Stimulated activated CD8-positive, alpha-beta memory T cell treated with anti-CD3 and anti-CD28 coated beads, Interleukin-2, amount 100 ng/mL, for 48 hours (primary cell): Measurements from ENCODE around the gene HMBS.
"Not testable (repeated sequence)": the region's sequence is repeated elsewhere in the genome, so short reads cannot be mapped to it uniquely, and the experiment has no call there.

ENCODE experiments used
- DNase-seq, 2 donors: peaks; one replicate each; pipeline ENCODE4 v3.0.0-alpha.2; 2020; ENCODE audit warnings: low read depth in 2 of 2

Gene HMBS

DNA sequence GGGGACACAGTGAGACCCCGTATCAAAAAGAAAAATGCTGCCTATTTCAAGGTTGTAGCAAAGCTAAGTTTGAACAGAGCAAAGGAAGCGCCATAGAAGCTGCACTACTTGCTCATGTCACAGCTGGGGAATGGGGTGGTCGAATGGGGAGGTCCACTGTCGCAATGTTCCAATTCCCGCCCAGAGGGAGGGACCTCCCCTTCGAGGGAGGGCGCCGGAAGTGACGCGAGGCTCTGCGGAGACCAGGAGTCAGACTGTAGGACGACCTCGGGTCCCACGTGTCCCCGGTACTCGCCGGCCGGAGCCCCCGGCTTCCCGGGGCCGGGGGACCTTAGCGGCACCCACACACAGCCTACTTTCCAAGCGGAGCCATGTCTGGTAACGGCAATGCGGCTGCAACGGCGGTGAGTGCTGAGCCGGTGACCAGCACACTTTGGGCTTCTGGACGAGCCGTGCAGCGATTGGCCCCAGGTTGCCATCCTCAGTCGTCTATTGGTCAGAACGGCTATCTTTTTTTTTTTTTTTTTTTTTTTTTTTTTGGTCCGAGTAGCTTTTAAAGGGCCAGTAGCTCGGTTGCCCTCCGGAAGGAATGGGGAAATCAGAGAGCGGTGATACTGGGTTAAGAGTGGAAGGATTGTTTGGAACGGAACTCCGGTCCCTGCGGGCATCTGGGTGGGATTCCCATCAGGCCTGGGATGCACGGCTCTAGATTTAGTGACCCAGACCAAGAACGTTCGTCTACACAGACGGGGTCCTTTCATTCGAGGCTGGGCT is at the start of gene HMBS:
Gene HMBS (plus strand): TSS at position 219 of the 774 bp plus-strand sequence. CDS start 153 bp downstream, at position 372.
- DNase-seq: peak; percentile 86 to 88

DNA sequence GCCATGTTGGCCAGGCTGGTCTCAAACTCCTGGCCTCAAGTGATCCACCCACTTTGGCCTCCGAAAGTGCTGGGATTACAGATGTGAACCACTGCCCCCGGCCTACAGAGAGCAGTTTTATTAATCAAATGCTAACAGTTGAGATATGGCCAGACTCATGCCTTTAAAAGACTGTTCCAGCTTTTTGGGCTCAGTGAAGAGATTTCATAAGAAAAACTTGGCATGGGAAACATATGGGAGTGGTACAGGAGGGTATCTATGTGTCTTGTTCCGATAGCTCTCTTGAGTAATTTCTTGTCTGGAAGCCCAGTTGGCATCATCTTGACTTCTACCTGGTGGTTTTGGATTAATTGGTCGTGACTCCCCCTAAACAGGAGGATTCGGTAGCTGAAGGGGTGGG is 45.8 kb upstream of the HMBS start:
- DNase-seq: no peak

DNA sequence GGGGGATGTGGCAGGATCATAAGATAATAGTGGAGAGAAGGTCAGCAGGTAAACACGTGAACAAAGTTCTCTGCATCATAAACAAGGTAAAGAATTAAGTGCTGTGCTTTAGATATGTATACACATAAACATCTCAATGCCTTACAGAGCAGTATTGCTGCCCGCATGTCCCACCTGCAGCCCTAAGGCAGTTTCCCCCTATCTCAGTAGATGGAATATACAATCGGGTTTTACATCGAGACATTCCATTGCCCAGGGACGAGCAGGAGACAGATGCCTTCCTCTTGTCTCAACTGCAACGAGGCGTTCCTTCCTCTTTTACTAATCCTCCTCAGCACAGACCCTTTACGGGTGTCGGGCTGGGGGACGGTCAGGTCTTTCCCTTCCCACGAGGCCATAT is 45.2 kb upstream of the HMBS start:
- not testable (repeated sequence) for DNase-seq

- DNase-seq: no peak
Measured at GRCh38 chr11:119041821-119042514, 42.7 kb upstream of the HMBS start.

DNA sequence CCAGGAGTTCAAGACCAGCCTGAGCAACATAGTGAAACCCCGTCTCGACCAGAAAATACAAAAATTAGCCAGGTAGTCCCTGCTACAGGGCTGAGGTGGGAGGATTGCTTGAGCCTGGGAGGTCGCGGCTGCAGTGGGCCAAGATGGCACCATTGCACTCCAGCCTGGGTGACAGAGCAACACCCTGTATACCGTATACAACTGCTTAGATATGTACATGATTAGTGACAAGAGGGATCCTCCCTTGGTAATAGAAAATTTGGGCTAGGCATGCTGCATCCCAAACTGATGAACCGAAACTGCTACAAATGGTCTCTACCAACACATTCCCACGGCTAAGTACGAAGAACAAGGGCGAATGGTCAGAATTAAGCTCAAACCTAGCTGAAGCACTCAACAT is 41.8 kb upstream of the HMBS start:
- no peak for DNase-seq

- no peak for DNase-seq
Measured at GRCh38 chr11:119044708-119045107, 40.0 kb upstream of the HMBS start.

- DNase-seq: no peak
Measured at GRCh38 chr11:119046489-119046888, 38.2 kb upstream of the HMBS start.

- no peak for DNase-seq
Measured at GRCh38 chr11:119047205-119047604, 37.5 kb upstream of the HMBS start.

- no peak for DNase-seq
Measured at GRCh38 chr11:119048644-119049043, 36.0 kb upstream of the HMBS start.

DNA sequence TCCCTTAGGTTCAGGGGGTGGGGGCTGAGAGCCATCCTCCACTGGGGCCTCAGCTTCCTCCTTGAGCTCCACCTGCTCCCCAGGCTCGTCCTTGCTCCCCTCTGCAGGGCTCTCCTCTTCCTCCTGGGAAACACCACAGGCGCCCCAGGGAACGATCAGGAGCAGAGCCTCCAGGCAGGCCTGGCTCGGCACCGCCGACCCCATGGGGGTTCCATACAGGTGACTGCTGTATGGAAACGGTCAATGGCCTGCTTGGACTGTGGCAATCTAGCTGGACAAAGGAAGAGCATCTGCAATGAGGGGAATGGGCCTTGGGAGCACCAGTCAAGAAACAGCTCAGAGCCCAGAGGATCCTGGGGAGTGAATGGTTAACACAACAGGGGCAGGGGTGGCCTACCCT is 35.6 kb upstream of the HMBS start:
- no peak for DNase-seq

DNA sequence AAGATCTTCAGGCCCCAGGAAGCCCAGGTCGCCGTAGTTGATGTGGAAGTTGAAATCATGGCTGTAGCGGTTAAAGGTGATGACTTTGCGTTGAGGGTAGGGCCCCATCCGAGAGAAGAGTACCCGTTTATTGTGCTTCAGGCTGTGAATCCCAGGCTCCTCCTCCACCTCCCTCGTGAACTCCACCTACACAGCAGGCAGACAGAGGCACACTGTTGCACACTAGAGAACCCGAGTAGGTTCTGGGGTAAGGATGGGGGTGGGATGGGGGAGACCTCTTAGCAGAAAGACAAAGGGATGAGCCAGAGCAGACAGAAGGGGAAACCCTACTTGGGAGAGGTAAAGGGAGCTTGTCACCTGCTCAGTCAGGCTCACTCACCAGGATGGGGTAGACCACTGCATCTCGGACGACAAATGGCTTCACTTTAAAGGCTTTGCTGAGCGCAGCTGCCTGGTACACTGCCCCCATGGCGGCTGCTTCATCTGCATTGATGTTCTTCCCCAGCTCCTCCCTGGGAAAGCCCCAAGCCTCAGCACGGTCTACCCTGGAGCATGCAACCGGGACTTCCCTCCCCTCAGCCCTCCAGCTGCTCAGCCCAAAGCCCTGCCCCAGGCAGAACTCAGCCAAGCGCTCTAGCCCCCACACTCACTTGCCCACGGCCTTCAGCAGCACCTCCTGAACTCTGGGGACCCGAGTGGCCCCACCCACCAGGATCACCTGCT is 33.1 kb upstream of the HMBS start:
- no peak for DNase-seq

DNA sequence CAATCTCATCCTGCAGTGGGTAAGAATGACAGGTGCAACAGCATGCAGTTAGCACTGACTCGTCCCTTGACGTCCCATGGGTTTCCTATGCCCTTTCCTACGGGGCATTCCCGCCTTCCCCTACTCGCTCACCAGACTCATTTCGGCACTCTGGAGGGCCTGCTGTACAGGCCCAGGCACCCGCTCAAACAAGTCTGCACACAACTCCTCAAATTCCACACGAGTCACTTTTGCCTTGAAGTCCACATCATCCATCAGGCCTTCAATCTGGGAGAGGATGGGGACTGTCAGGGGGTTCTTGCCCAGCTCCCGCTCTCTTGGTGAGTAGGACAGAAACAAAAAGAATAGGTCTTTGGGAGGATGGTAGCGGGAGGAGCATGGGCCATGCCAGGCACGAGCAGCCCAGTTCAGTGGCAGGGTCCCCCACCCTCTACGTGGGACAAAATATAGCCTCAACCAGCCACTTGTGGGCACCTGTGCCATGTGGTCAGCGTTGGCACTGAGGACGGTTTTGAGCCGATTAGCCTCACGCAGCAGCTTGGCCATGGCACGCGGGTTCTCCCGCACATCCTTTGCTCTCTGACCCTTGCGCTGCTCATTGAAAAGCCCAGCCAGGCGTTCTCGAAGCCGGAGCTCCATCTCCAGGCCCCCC is 32.4 kb upstream of the HMBS start:
- no peak for DNase-seq

GRCh38 chr11:119054418-119054817 is 30.3 kb upstream of the HMBS start:
- DNase-seq: no peak

- DNase-seq: no peak
Measured at GRCh38 chr11:119055901-119056300, 28.8 kb upstream of the HMBS start.

- DNase-seq: peak; percentile 9 to 18
Measured at GRCh38 chr11:119056421-119056999, 28.2 kb upstream of the HMBS start.

GRCh38 chr11:119057000-119057769 is 27.5 kb upstream of the HMBS start, which contains the start of gene HYOU1:
TSS of gene HYOU1 (minus strand) at chr11:119057205. CDS start at chr11:119056160, 1,045 bp downstream.
- peak; percentile 98 to 100 for DNase-seq

DNA sequence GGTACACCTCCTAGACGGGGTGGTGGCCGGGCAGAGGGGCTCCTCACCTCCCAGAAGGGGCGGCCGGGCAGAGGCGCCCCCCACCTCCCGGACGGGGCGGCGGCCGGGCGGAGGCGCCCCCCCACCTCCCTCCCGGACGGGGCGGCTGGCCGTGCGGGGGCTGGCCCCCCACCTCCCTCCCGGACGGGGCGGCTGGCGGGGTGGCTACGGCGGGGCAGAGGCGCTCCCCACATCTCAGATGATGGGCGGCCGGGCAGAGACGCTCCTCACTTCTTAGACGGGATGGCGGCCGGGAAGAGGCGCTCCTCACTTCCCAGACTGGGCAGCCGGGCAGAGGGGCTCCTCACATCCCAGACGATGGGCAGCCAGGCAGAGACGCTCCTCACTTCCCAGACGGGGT is 25.6 kb upstream of the HMBS start:
- DNase-seq: not testable (repeated sequence)

DNA sequence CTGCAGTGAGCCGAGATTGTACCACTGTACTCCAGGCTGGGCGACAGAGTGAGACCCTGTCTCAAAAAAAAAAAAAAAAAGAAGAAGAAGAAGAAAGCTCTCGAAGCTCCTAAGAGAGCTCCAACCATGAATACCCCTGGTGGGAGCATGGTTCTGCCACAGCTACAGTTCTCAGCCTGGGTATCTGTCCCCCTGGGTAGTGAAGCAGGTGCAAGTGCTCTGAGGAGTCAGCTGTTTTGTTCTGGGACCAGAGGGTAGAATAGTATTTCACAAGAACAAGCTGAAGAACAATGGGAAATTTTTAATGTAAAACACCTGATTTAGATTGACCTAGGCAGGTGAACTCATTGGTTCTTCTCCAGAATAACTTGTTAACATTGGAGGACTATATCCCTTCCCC is 23.4 kb upstream of the HMBS start:
- DNase-seq: no peak

DNA sequence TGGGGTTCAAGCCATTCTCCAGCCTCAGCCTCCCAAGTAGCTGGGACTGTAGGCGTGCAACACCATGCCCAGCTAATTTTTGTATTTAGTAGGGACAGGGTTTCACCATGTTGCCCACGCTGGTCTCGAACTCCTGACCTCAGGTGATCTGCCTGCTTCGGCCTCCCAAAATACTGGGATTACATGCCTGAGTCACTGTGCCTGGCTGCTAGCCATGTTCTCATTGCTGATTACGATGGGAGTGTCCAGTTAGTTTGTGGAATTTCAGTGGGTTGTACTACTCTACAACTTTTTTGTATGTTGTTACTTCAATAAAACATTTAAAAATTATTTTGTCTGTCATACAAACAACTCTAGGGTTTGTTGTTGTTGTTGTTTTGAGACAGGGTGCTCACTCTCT is 21.9 kb upstream of the HMBS start:
- DNase-seq: no peak

DNA sequence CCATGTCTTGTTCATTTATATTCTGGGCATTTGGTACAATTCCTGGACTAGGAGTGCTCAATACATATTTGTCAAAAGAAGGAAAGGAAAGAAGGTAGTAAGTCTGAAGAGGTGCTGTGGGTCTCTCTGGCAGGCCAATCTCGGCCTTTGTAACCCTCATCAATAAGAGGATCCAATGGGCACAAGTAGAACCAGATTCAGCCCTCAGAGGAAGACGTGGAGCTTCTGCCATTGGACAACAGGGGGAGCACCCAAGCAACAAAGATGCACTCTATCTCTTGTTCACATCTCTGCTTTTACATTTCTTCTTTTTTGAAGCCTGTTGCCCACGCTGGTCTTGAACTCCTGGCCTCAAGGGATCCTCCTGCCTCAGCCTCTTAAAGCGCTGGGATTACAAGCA is 19.3 kb upstream of the HMBS start:
- DNase-seq: peak in 1 of 2 donors; percentile 17
